ENCODE data around the gene FAM20B.

DNA sequence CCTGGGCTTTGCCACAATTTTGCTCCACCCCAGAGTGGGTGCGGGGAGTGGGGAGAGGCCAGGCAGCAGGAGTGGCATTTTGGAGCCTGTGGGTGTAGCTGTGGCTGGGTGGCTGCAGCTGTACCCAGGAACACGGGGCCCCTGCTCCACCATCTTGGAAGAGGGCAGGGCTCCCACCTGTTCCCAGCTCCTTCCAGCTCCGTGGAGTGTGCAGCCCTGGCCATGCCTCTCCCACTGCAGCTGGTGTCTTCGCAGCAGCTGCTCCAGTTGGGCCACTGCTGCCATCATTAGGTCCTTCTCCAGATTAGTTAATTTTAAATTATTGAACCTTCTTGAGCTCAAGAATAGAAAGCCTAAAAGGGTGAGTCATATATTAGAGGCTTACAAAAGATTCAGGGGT lies 17.6 kb downstream of the FAM20B start:
- TF ChIP-seq, protein P1, sequence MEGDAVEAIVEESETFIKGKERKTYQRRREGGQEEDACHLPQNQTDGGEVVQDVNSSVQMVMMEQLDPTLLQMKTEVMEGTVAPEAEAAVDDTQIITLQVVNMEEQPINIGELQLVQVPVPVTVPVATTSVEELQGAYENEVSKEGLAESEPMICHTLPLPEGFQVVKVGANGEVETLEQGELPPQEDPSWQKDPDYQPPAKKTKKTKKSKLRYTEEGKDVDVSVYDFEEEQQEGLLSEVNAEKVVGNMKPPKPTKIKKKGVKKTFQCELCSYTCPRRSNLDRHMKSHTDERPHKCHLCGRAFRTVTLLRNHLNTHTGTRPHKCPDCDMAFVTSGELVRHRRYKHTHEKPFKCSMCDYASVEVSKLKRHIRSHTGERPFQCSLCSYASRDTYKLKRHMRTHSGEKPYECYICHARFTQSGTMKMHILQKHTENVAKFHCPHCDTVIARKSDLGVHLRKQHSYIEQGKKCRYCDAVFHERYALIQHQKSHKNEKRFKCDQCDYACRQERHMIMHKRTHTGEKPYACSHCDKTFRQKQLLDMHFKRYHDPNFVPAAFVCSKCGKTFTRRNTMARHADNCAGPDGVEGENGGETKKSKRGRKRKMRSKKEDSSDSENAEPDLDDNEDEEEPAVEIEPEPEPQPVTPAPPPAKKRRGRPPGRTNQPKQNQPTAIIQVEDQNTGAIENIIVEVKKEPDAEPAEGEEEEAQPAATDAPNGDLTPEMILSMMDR (IDR thresholded peaks at IDR 0.05; ENCODE audit: low read length): no peak
- no peak for TF ChIP-seq EZH2 (IDR thresholded peaks at IDR 0.05; ENCODE audit: borderline replicate concordance, low read length)

All from OCI-LY1 (cell line).